IMR-90 (cell line): ENCODE measurements around the gene LAMTOR1. TPM values are rescaled to one million over a fixed set of nuclear protein-coding genes. Genes with fewer than 3 reads are reported as not detected.

Experiments used
- ATAC-seq: fragments of 200-7000 bp; cut with Tn5 transposase; 2 replicates; pipeline ENCODE4 v1.9.1; 2020; ENCODE audit warnings: low read depth, mild to moderate bottlenecking, moderate library complexity
- BruUV-seq: library from RNA; stranded (reverse); fragments of 400-500 nt; replicated peaks from 2 replicates; lab custom pipeline; 2021; lab: Mats Ljungman, UMichigan
- CTCF ChIA-PET: fragments of 300-600 bp; formaldehyde crosslinking; extraction: SDS; loops from one replicate; lab custom pipeline; 2021; ENCODE audit warnings: antibody characterized with exemption; lab: Yijun Ruan, JAX
- POLR2A ChIA-PET: fragments of 300-600 bp; sonication (Branson Sonifier 250); formaldehyde crosslinking; loops from one replicate; lab custom pipeline; 2022; ENCODE audit warnings: antibody characterized with exemption; ENCODE audit not compliant: unreplicated experiment; lab: Charles Lee
- DNase-seq: peaks from one replicate; pipeline ENCODE4 v3.0.0; 2013
- H2AFZ ChIP-seq: replicated peaks from 2 replicates; pipeline ENCODE3; 2013; ENCODE audit warnings: low read length, mild to moderate bottlenecking; ENCODE audit not compliant: poor library complexity
- H2AK5ac ChIP-seq: 2 replicates; pipeline ENCODE4 v1.6.1; 2013; ENCODE audit warnings: low read depth, low read length, inconsistent platforms
- H2AK9ac ChIP-seq: replicated peaks from 2 replicates; pipeline ENCODE3; 2013; ENCODE audit warnings: mild to moderate bottlenecking, low read depth, low read length, moderate library complexity; ENCODE audit not compliant: poor library complexity
- H2BK120ac ChIP-seq: 2 replicates; pipeline ENCODE4 v1.6.1; 2013; ENCODE audit warnings: low read depth, low read length, inconsistent platforms
- H2BK15ac ChIP-seq: 3 replicates; pipeline ENCODE4 v1.6.1; 2013; ENCODE audit warnings: low read depth, low read length, inconsistent platforms
- H2BK20ac ChIP-seq: 2 replicates; pipeline ENCODE4 v1.6.1; 2013; ENCODE audit warnings: low read depth, mild to moderate bottlenecking, inconsistent platforms, low read length, moderate library complexity
- H2BK5ac ChIP-seq: 2 replicates; pipeline ENCODE4 v1.6.1; 2013; ENCODE audit warnings: mild to moderate bottlenecking, low read depth, low read length, inconsistent platforms; ENCODE audit not compliant: poor library complexity, severe bottlenecking
- H3K14ac ChIP-seq: replicated peaks from 2 replicates; pipeline ENCODE4 v1.6.1; 2013; ENCODE audit warnings: low read depth, low read length, inconsistent platforms
- H3K18ac ChIP-seq: 2 replicates; pipeline ENCODE4 v1.6.1; 2013; ENCODE audit warnings: low read depth, low read length, control low read depth
- H3K23ac ChIP-seq: 2 replicates; pipeline ENCODE4 v1.6.1; 2013; ENCODE audit warnings: low read depth, low read length, inconsistent platforms
- H3K27ac ChIP-seq: 2 replicates; pipeline ENCODE4 v1.5.1; 2013; ENCODE audit warnings: mild to moderate bottlenecking, control low read depth, low read length; ENCODE audit not compliant: insufficient read depth
- H3K27me3 ChIP-seq: 2 replicates; pipeline ENCODE4 v1.6.1; 2013; ENCODE audit warnings: low read length; ENCODE audit not compliant: control insufficient read depth, insufficient read depth
- H3K36me3 ChIP-seq: 2 replicates; pipeline ENCODE4 v1.6.1; 2013; ENCODE audit warnings: low read length, mixed read lengths; ENCODE audit not compliant: control insufficient read depth, insufficient read depth
- H3K4ac ChIP-seq: 2 replicates; pipeline ENCODE4 v1.6.1; 2013; ENCODE audit warnings: low read depth, low read length, inconsistent platforms
- H3K4me1 ChIP-seq: 2 replicates; pipeline ENCODE4 v1.6.1; 2013; ENCODE audit warnings: low read length, mixed read lengths; ENCODE audit not compliant: control insufficient read depth, insufficient read depth
- H3K4me2 ChIP-seq: 2 replicates; pipeline ENCODE4 v1.6.1; 2013; ENCODE audit warnings: low read depth, mild to moderate bottlenecking, control low read depth, low read length, moderate library complexity
- H3K4me3 ChIP-seq: 2 replicates; pipeline ENCODE4 v1.5.1; 2013; ENCODE audit warnings: low read depth, mild to moderate bottlenecking, control low read depth, low read length, moderate library complexity; ENCODE audit not compliant: insufficient read depth
- H3K56ac ChIP-seq: 2 replicates; pipeline ENCODE4 v1.6.1; 2013; ENCODE audit warnings: low read length, inconsistent platforms; ENCODE audit not compliant: insufficient read depth; ENCODE audit errors: extremely low read depth
- H3K79me1 ChIP-seq, 2 experiments: 2 replicates each; pipeline ENCODE4 v1.6.1; 2013; ENCODE audit warnings: low read length in 2 of 2, inconsistent platforms in 1 of 2, low read depth in 1 of 2
- H3K9ac ChIP-seq: 2 replicates; pipeline ENCODE4 v1.6.1; 2013; ENCODE audit warnings: low read depth, low read length, control low read depth
- H3K9me1 ChIP-seq: 2 replicates; pipeline ENCODE4 v1.6.1; 2013; ENCODE audit warnings: low read length, inconsistent platforms; ENCODE audit not compliant: insufficient read depth
- H3K9me3 ChIP-seq: 2 replicates; pipeline ENCODE4 v1.6.1; 2013; ENCODE audit warnings: low read length; ENCODE audit not compliant: control insufficient read depth, insufficient read depth
- H4K20me1 ChIP-seq: 2 replicates; pipeline ENCODE4 v1.6.1; 2013; ENCODE audit warnings: low read length, inconsistent platforms; ENCODE audit not compliant: insufficient read depth
- H4K5ac ChIP-seq: 2 replicates; pipeline ENCODE4 v1.6.1; 2013; ENCODE audit warnings: mild to moderate bottlenecking, low read depth, low read length, control low read depth
- H4K8ac ChIP-seq, 2 experiments: 2 replicates each; pipeline ENCODE4 v1.6.1; 2013; ENCODE audit warnings: low read depth in 2 of 2, low read length in 2 of 2, control low read depth in 1 of 2, inconsistent platforms in 1 of 2
- H4K91ac ChIP-seq: 2 replicates; pipeline ENCODE4 v1.6.1; 2013; ENCODE audit warnings: low read depth, low read length, inconsistent platforms; ENCODE audit not compliant: insufficient read depth
- BHLHE40 ChIP-seq: fragments of 150-350 bp; IDR thresholded peaks from 2 replicates; pipeline ENCODE4 v1.6.1; 2016; ENCODE audit warnings: mild to moderate bottlenecking, low read depth, low read length
- CEBPB ChIP-seq: IDR thresholded peaks from 2 replicates; pipeline ENCODE4 v1.6.1; 2012; ENCODE audit warnings: low read depth, low read length, improper control_type of control experiment
- CTCF ChIP-seq: conservative IDR thresholded peaks from 2 replicates; pipeline ENCODE4 v1.5.1; 2012; ENCODE audit warnings: mild to moderate bottlenecking, low read depth, low read length, improper control_type of control experiment
- ELK1 ChIP-seq: fragments of 150-350 bp; IDR thresholded peaks from 2 replicates; pipeline ENCODE4 v1.6.1; 2016; ENCODE audit warnings: low read depth, mild to moderate bottlenecking, low read length, moderate library complexity, borderline replicate concordance
- FOS ChIP-seq: fragments of 150-350 bp; IDR thresholded peaks from 2 replicates; pipeline ENCODE4 v1.6.1; 2016; ENCODE audit warnings: low read depth, low read length
- MAFK ChIP-seq: IDR thresholded peaks from 2 replicates; pipeline ENCODE4 v1.6.1; 2012; ENCODE audit warnings: low read depth, low read length, improper control_type of control experiment
- MAZ ChIP-seq: IDR thresholded peaks from 2 replicates; pipeline ENCODE4 v1.6.1; 2012; ENCODE audit warnings: low read depth, mild to moderate bottlenecking, low read length, improper control_type of control experiment, moderate library complexity, borderline replicate concordance
- NFE2L2 ChIP-seq: fragments of 150-350 bp; IDR thresholded peaks from 2 replicates; pipeline ENCODE4 v1.6.1; 2016; ENCODE audit warnings: low read depth, mild to moderate bottlenecking, low read length
- RCOR1 ChIP-seq: IDR thresholded peaks from 2 replicates; pipeline ENCODE4 v1.6.1; 2012; ENCODE audit warnings: mild to moderate bottlenecking, low read length, improper control_type of control experiment; ENCODE audit not compliant: insufficient replicate concordance
- SMC3 ChIP-seq: fragments of 150-350 bp; IDR thresholded peaks from 2 replicates; pipeline ENCODE4 v1.6.1; 2016; ENCODE audit warnings: low read depth, mild to moderate bottlenecking, antibody characterized with exemption, low read length, moderate library complexity
- WGBS, 2 experiments: methylation state at CpG; one replicate each; pipeline versions ENCODE4 v1.1.5 to v1.1.7; 2013; ENCODE audit warnings: missing lambda C conversion rate in 2 of 2; ENCODE audit not compliant: insufficient read length in 1 of 2; ENCODE audit errors: extremely low coverage in 2 of 2; 5-methylcytosine and 5-hydroxymethylcytosine counted together
- dilution Hi-C: fragments of 300-500 bp; cut with HindIII; formaldehyde crosslinking; loops from one replicate; pipeline ENCODE4 v1.14.3; 2018; ENCODE audit warnings: low sequenced_read_pairs; ENCODE audit not compliant: unreplicated experiment
- in situ Hi-C: fragments of 300-500 bp; cut with MboI; formaldehyde crosslinking; loops from 3 replicates; pipeline ENCODE4 v1.14.3; 2019; ENCODE audit warnings: low sequenced_read_pairs, inconsistent platforms, mixed read lengths
- intact Hi-C: fragments of 100-400 bp; cut with micrococcal nuclease; formaldehyde crosslinking; loops from 2 replicates; pipeline ENCODE4 v1.10.0; 2022
- polyA plus RNA-seq, 3 experiments: library from polyadenylated mRNA; depleted of rRNA; stranded (reverse); fragments of >200 nt; gene quantifications; 2 replicates each; pipeline ENCODE4 v1.2.3, GENCODE V29; 2012; ENCODE audit warnings: low replicate concordance in 1 of 3
- total RNA-seq: library from RNA; depleted of rRNA; stranded (reverse); fragments of >200 nt; gene quantifications from 2 replicates; pipeline ENCODE4 v1.2.3, GENCODE V29; 2012
- TF ChIP-seq, protein P1 (sequence below): fragments of 150-350 bp; IDR thresholded peaks from 2 replicates; pipeline ENCODE4 v1.6.1; 2017; ENCODE audit warnings: mild to moderate bottlenecking, antibody characterized with exemption, low read length, low read depth

LAMTOR1 gene
- total and polyA plus RNA-seq, 2 of the 4 experiments (the other 2 are of a cell fraction), result 126 to 137 TPM

GRCh38 chr11:72141066-72141465 lies 38.0 kb upstream of the LAMTOR1 start:
- Histone ChIP-seq H3K79me1 (no peaks in the 10 kb centered on the region), H3K9ac (no peak overlapping the region; the same call in 1 of the 2 replicates), H2BK5ac (peak overlapping the region; percentile 97), H3K27me3 (no peaks in the 10 kb centered on the region), H2BK120ac (peak overlapping the region; percentile 93), H3K56ac (peak overlapping the region; percentile 81), H3K9me1 (peaks cover 6% of the 10 kb centered on the region), H3K9me3 (no peaks in the 10 kb centered on the region), H2AK9ac (no peak overlapping the region), H4K8ac (peak overlapping the region; percentile 88 to 94), H3K18ac (peak overlapping the region; percentile 71; the same call in 1 of the 2 replicates), H3K4me1 (peaks cover 15% of the 10 kb centered on the region), H2BK15ac (peak overlapping the region; percentile 88), H3K4me3 (no peak overlapping the region), H3K14ac (peak overlapping the region; percentile 81), H2AFZ (no peak overlapping the region), H4K91ac (peak overlapping the region; percentile 94), H2AK5ac (peak overlapping the region; percentile 82), H4K20me1 (no peaks in the 10 kb centered on the region), H3K4ac (peak overlapping the region; percentile 96; the same call in 1 of the 2 replicates), H4K5ac (peak overlapping the region; percentile 66; the same call in 1 of the 2 replicates), H3K27ac (peak overlapping the region; percentile 68), H2BK20ac (peak overlapping the region; percentile 94), H3K23ac (peak overlapping the region; percentile 79; the same call in 1 of the 2 replicates), H3K4me2 (peak overlapping the region; percentile 40; the same call in 1 of the 2 replicates), H3K36me3 (no peaks in the 10 kb centered on the region)
- TF ChIP-seq BHLHE40 (peak; percentile 58; the same call in 1 of the 2 replicates), MAFK (no peak), CTCF (no peak), ELK1 (no peak), RCOR1 (no peak), SMC3 (no peak), FOS (peak; percentile 70), CEBPB (peak; percentile 27; the same call in 1 of the 2 replicates), MAZ (no peak), NFE2L2 (no peak)
- TF ChIP-seq, protein P1, sequence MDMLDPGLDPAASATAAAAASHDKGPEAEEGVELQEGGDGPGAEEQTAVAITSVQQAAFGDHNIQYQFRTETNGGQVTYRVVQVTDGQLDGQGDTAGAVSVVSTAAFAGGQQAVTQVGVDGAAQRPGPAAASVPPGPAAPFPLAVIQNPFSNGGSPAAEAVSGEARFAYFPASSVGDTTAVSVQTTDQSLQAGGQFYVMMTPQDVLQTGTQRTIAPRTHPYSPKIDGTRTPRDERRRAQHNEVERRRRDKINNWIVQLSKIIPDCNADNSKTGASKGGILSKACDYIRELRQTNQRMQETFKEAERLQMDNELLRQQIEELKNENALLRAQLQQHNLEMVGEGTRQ, result peak; percentile 50; the same call in 1 of the 2 replicates
- dilution Hi-C loops (no loop called here), intact Hi-C loops (no loop called here), in situ Hi-C loops (no loop called here)
- ATAC-seq, result peak; percentile 52
- CTCF ChIA-PET, result interaction anchor here (0.6 to 1.2 kb wide), 2 partner anchors 26 to 116 kb away, joined by 4 read pairs; no protein-coding TSS in a partner anchor
- POLR2A ChIA-PET, result interaction anchor here (1.0 kb wide), 1 partner anchor 42 kb away, joined by 3 read pairs; no protein-coding TSS in a partner anchor
- DNase-seq, result peak; percentile 90
- BruUV-seq, result no TSS peak
- WGBS, 2 experiments, result no CpG with 5 or more reads among the region's 3 CpGs
